ENCODE measurements around the gene OXCT1. TPM values are rescaled to one million over a fixed set of nuclear protein-coding genes. Genes with fewer than 3 reads are reported as not detected.

The OXCT1 gene
- total and polyA plus RNA-seq, 12 donors, result 3.3 to 31.9 (median 11.9) TPM

- intact Hi-C loops (cut with DNase I), result loop anchor here in 1 of 2 donors (5.0 to 10.0 kb wide), 2 partner anchors 68 to 1031 kb away; no protein-coding TSS in a partner anchor
- no peak for TF ChIP-seq CTCF (IDR thresholded peaks at IDR 0.05)
- no peak for TF ChIP-seq POLR2A (IDR thresholded peaks at IDR 0.05)
- H3K9me3 ChIP-seq (replicated peaks in 1 of 3), result no peaks in the 10 kb centered on the region
- no peaks in the 10 kb centered on the region for H3K27me3 ChIP-seq
- H3K4me1 ChIP-seq (replicated peaks in 1 of 2), result peaks cover 0 to 4% of the 10 kb centered on the region in 2 donors
- no peak for DNase-seq
- no peak overlapping the region for H3K27ac ChIP-seq
- H3K36me3 ChIP-seq (replicated peaks in 1 of 2), result peaks cover 0 to 8% of the 10 kb centered on the region in 2 donors
- no peak overlapping the region for H3K4me3 ChIP-seq
These were observed 6.2 kb downstream of the OXCT1 start for GRCh38 chr5:41863871-41864486.

GRCh38 chr5:41858890-41859289 lies 11.3 kb downstream of the OXCT1 start:
- no peak for DNase-seq
- no peak overlapping the region for H3K4me3 ChIP-seq
- H3K9me3 ChIP-seq (replicated peaks in 1 of 3), result no peaks in the 10 kb centered on the region
- intact Hi-C loops (cut with DNase I), result loop anchor here in 1 of 2 donors (5.0 to 10.0 kb wide), 2 partner anchors 196 to 908 kb away; no protein-coding TSS in a partner anchor
- H3K36me3 ChIP-seq (replicated peaks in 1 of 2), result peaks cover 0 to 10% of the 10 kb centered on the region in 2 donors
- H3K27ac ChIP-seq, result no peak overlapping the region
- no peaks in the 10 kb centered on the region for H3K4me1 ChIP-seq (replicated peaks in 1 of 2)
- 83 to 96% (median 86%) methylated on average over 2 of the region's 2 CpGs for WGBS, 4 donors
- TF ChIP-seq POLR2A (IDR thresholded peaks at IDR 0.05), result no peak
- no peak for TF ChIP-seq CTCF (IDR thresholded peaks at IDR 0.05)
- no peaks in the 10 kb centered on the region for H3K27me3 ChIP-seq

- no peaks in the 10 kb centered on the region for H3K9me3 ChIP-seq (replicated peaks in 1 of 3)
- intact Hi-C loops (cut with DNase I), result loop anchor here in 1 of 2 donors (5.0 to 10.0 kb wide), 2 partner anchors 197 to 909 kb away; no protein-coding TSS in a partner anchor
- H3K4me1 ChIP-seq (replicated peaks in 1 of 2), result no peaks in the 10 kb centered on the region
- no peak overlapping the region for H3K4me3 ChIP-seq
- H3K27me3 ChIP-seq, result no peaks in the 10 kb centered on the region
- DNase-seq, result no peak
- H3K27ac ChIP-seq, result no peak overlapping the region
- WGBS, 4 donors, result 88 to 97% (median 91%) methylated on average over 1 of the region's 1 CpG
- TF ChIP-seq POLR2A (IDR thresholded peaks at IDR 0.05) (no peak), CTCF (IDR thresholded peaks at IDR 0.05) (no peak)
- H3K36me3 ChIP-seq (replicated peaks in 1 of 2), result peaks cover 0 to 10% of the 10 kb centered on the region in 2 donors
These were observed 12.2 kb downstream of the OXCT1 start for GRCh38 chr5:41857989-41858388.

- Histone ChIP-seq H3K4me1 (replicated peaks in 1 of 2) (no peaks in the 10 kb centered on the region), H3K9me3 (replicated peaks in 1 of 3) (no peaks in the 10 kb centered on the region), H3K4me3 (no peak overlapping the region), H3K36me3 (replicated peaks in 1 of 2) (peaks cover 0 to 18% of the 10 kb centered on the region in 2 donors), H3K27me3 (no peaks in the 10 kb centered on the region), H3K27ac (no peak overlapping the region)
- DNase-seq, result peak; percentile 22 to 67 (median 58)
- TF ChIP-seq POLR2A (IDR thresholded peaks at IDR 0.05) (no peak), CTCF (IDR thresholded peaks at IDR 0.05) (peak; percentile 65 to 80 (median 74))
- 37 to 48% (median 43%) methylated on average over 5 of the region's 5 CpGs for WGBS, 4 donors
- intact Hi-C loops (cut with DNase I), result loop anchor here in 1 of 2 donors (5.0 to 10.0 kb wide), 2 partner anchors 198 to 910 kb away; no protein-coding TSS in a partner anchor
These were observed 13.4 kb downstream of the OXCT1 start for GRCh38 chr5:41856644-41857491.
